H1 (cell line): ENCODE measurements around the gene CC2D1A. TPM values are rescaled to one million over a fixed set of nuclear protein-coding genes. Genes with fewer than 3 reads are reported as not detected.

ENCODE experiments used
- CTCF ChIA-PET: fragments of 300-600 bp; sonication (Branson Sonifier 250); formaldehyde crosslinking; loops from one replicate; lab custom pipeline; 2021; ENCODE audit not compliant: partially characterized antibody; lab: Charles Lee
- POLR2A ChIA-PET: fragments of 300-600 bp; sonication (Branson Sonifier 250); formaldehyde crosslinking; loops from one replicate; lab custom pipeline; 2021; ENCODE audit warnings: inconsistent platforms; ENCODE audit not compliant: partially characterized antibody; lab: Charles Lee
- DNase-seq, 2 experiments: peaks; one replicate each; pipeline versions ENCODE4 v3.0.0 to v3.0.0-alpha.2; 2010 to 2022; ENCODE audit warnings: low spot score in 2 of 2, low read depth in 1 of 2, mixed read lengths in 1 of 2
- FAIRE-seq: peaks from 2 replicates; lab custom pipeline; 2011; peaks lifted over from hg19 to GRCh38; lab: Jason Lieb, UNC
- H2AFZ ChIP-seq: 2 replicates; pipeline ENCODE4 v1.8.1; 2012; ENCODE audit warnings: low read length, inconsistent platforms
- H2AK5ac ChIP-seq: 2 replicates; pipeline ENCODE4 v1.6.1; 2013; ENCODE audit warnings: low read depth, low read length
- H2BK120ac ChIP-seq: replicated peaks from 2 replicates; pipeline ENCODE3; 2013; ENCODE audit warnings: low read depth, low read length, inconsistent platforms
- H2BK12ac ChIP-seq: 2 replicates; pipeline ENCODE4 v1.6.1; 2013; ENCODE audit warnings: low read depth, low read length
- H2BK15ac ChIP-seq: 2 replicates; pipeline ENCODE4 v1.6.1; 2013; ENCODE audit warnings: low read length
- H2BK20ac ChIP-seq: 2 replicates; pipeline ENCODE4 v1.6.1; 2013; ENCODE audit warnings: low read length
- H2BK5ac ChIP-seq: 2 replicates; pipeline ENCODE4 v1.6.1; 2013; ENCODE audit warnings: low read depth, low read length
- H3K14ac ChIP-seq: 2 replicates; pipeline ENCODE4 v1.6.1; 2013; ENCODE audit warnings: inconsistent platforms; ENCODE audit not compliant: insufficient read length
- H3K18ac ChIP-seq: 2 replicates; pipeline ENCODE4 v1.6.1; 2013; ENCODE audit warnings: low read length; ENCODE audit errors: extremely low read depth
- H3K23ac ChIP-seq: 2 replicates; pipeline ENCODE4 v1.6.1; 2013; ENCODE audit warnings: inconsistent platforms; ENCODE audit not compliant: insufficient read length
- H3K23me2 ChIP-seq: 2 replicates; pipeline ENCODE4 v1.6.1; 2013; ENCODE audit warnings: low read depth, low read length
- H3K27ac ChIP-seq: 2 replicates; pipeline ENCODE4 v1.6.1; 2011; ENCODE audit warnings: low read depth, low read length, inconsistent platforms
- H3K27me3 ChIP-seq, 4 experiments: replicated peaks in 1 of 4; 1 replicate in 1 of 4; 2 replicates in 3 of 4; pipeline versions ENCODE4 v1.6.1 to v1.8.1; 2011 to 2013; ENCODE audit warnings: low read length in 3 of 4, mild to moderate bottlenecking in 3 of 4, inconsistent platforms in 2 of 4, mixed read lengths in 2 of 4, moderate library complexity in 1 of 4; ENCODE audit not compliant: control insufficient read depth in 3 of 4, insufficient read depth in 3 of 4; ENCODE audit errors: extremely low read depth in 1 of 4
- H3K36me3 ChIP-seq, 4 experiments: 2 replicates each; pipeline versions ENCODE4 v1.6.1 to v1.8.1; 2011 to 2013; ENCODE audit warnings: mild to moderate bottlenecking in 4 of 4, low read length in 3 of 4, moderate library complexity in 2 of 4, control low read depth in 1 of 4, inconsistent platforms in 1 of 4; ENCODE audit not compliant: insufficient read depth in 4 of 4, control insufficient read depth in 2 of 4
- H3K4ac ChIP-seq: replicated peaks from 2 replicates; pipeline ENCODE3; 2013; ENCODE audit warnings: low read length, low read depth, mixed read lengths, inconsistent platforms; ENCODE audit not compliant: insufficient read length
- H3K4me1 ChIP-seq, 4 experiments: replicated peaks in 1 of 4; 1 replicate in 1 of 4; 2 replicates in 3 of 4; pipeline versions ENCODE4 v1.6.1 to v1.8.1; 2011 to 2013; ENCODE audit warnings: low read length in 3 of 4, inconsistent platforms in 2 of 4, mixed read lengths in 1 of 4; ENCODE audit not compliant: insufficient read depth in 4 of 4, control insufficient read depth in 3 of 4
- H3K4me2 ChIP-seq, 2 experiments: 2 replicates each; pipeline versions ENCODE4 v1.6.1 to v1.8.1; 2011 to 2013; ENCODE audit warnings: low read depth in 2 of 2, low read length in 2 of 2, control low read depth in 1 of 2, inconsistent platforms in 1 of 2, mild to moderate bottlenecking in 1 of 2; ENCODE audit not compliant: insufficient read depth in 1 of 2
- H3K4me3 ChIP-seq, 4 experiments: fragments of 200-600, 300-600 bp in 1 of 4; sonication (generic), shearing (Covaris generic), sonication (Bioruptor Twin) in 1 of 4; 2 replicates each; pipeline versions ENCODE4 v1.5.1 to v1.8.1; 2011 to 2016; ENCODE audit warnings: low read length in 4 of 4, low read depth in 3 of 4, control low read depth in 2 of 4, inconsistent platforms in 2 of 4, mild to moderate bottlenecking in 2 of 4, mixed read lengths in 1 of 4, moderate library complexity in 1 of 4; ENCODE audit not compliant: insufficient read depth in 2 of 4; ENCODE audit errors: extremely low read depth in 1 of 4
- H3K56ac ChIP-seq: replicated peaks from 2 replicates; pipeline ENCODE3; 2013; ENCODE audit warnings: low read depth, mild to moderate bottlenecking, mixed read lengths, low read length, inconsistent platforms; ENCODE audit not compliant: insufficient read length
- H3K79me1 ChIP-seq: 2 replicates; pipeline ENCODE4 v1.6.1; 2013; ENCODE audit warnings: low read depth, low read length, control low read depth
- H3K79me2 ChIP-seq, 2 experiments: 2 replicates each; pipeline versions ENCODE4 v1.6.1 to v1.8.1; 2012 to 2013; ENCODE audit warnings: low read length in 2 of 2, mild to moderate bottlenecking in 2 of 2, inconsistent platforms in 1 of 2; ENCODE audit not compliant: insufficient read depth in 2 of 2, control insufficient read depth in 1 of 2
- H3K9ac ChIP-seq, 4 experiments: replicated peaks in 1 of 4; 1 replicate in 1 of 4; 2 replicates in 3 of 4; pipeline versions ENCODE4 v1.6.1 to v1.8.1; 2011 to 2013; ENCODE audit warnings: low read depth in 3 of 4, low read length in 3 of 4, control low read depth in 2 of 4, mild to moderate bottlenecking in 2 of 4, moderate library complexity in 2 of 4, inconsistent platforms in 1 of 4; ENCODE audit errors: extremely low read depth in 1 of 4
- H3K9me3 ChIP-seq, 2 experiments: 2 replicates each; pipeline versions ENCODE4 v1.6.1 to v1.8.1; 2012 to 2013; ENCODE audit warnings: mild to moderate bottlenecking in 2 of 2, moderate library complexity in 2 of 2, control low read depth in 1 of 2, inconsistent platforms in 1 of 2, low read depth in 1 of 2, low read length in 1 of 2, mixed read lengths in 1 of 2; ENCODE audit not compliant: insufficient read depth in 2 of 2
- H4K20me1 ChIP-seq, 2 experiments: replicated peaks in 1 of 2; 2 replicates each; pipeline versions ENCODE3 to v1.8.1; 2011 to 2013; ENCODE audit warnings: inconsistent platforms in 2 of 2, low read length in 2 of 2, mild to moderate bottlenecking in 1 of 2; ENCODE audit not compliant: insufficient read depth in 2 of 2, control insufficient read depth in 1 of 2
- H4K5ac ChIP-seq: 2 replicates; pipeline ENCODE4 v1.6.1; 2013; ENCODE audit warnings: low read length, low read depth, mixed read lengths, inconsistent platforms; ENCODE audit not compliant: insufficient read length
- H4K8ac ChIP-seq: 2 replicates; pipeline ENCODE4 v1.8.0; 2013; ENCODE audit warnings: mild to moderate bottlenecking, moderate library complexity, low read length, inconsistent platforms; ENCODE audit not compliant: insufficient read depth; ENCODE audit errors: extremely low read depth
- H4K91ac ChIP-seq: replicated peaks from 2 replicates; pipeline ENCODE3; 2013; ENCODE audit warnings: low read length, mixed read lengths, inconsistent platforms; ENCODE audit not compliant: insufficient read length
- KDM4A ChIP-seq: IDR thresholded peaks from one replicate; pipeline ENCODE4 v1.7.1; 2012; ENCODE audit warnings: low read depth, mild to moderate bottlenecking, moderate library complexity, low read length, inconsistent platforms; ENCODE audit not compliant: severe bottlenecking
- WGBS, 2 experiments: shearing (Covaris generic) in 1 of 2; methylation state at CpG; one replicate each; pipeline versions ENCODE4 v1.1.6 to v1.1.7; 2013 to 2015; ENCODE audit warnings: low lambda C conversion rate in 2 of 2, mixed read lengths in 2 of 2, inconsistent platforms in 1 of 2, low coverage in 1 of 2, missing lambda C conversion rate in 1 of 2; ENCODE audit not compliant: insufficient replicate concordance in 2 of 2, insufficient coverage in 1 of 2, insufficient read length in 1 of 2; ENCODE audit errors: extremely low coverage in 1 of 2, missing lambda C conversion rate in 1 of 2; 5-methylcytosine and 5-hydroxymethylcytosine counted together
- polyA plus RNA-seq, 7 experiments: library from polyadenylated mRNA; depleted of rRNA in 3 of 7; stranded (reverse) in 5 of 7; unstranded in 2 of 7; fragments of >200 nt in 5 of 7; fragments of 200-250 nt in 2 of 7; gene quantifications; 1 replicate in 5 of 7; 2 replicates in 1 of 7; 4 replicates in 1 of 7; pipeline versions ENCODE4 v1.2.1 to v1.2.3, GENCODE V29; 2011 to 2013; ENCODE audit warnings: missing spikeins in 2 of 7, mixed read lengths in 2 of 7
- total RNA-seq: library from RNA; stranded (reverse); fragmentation: NEBNext Ultra II Directional; extraction: Animal tissue kit (Norgen Biotek cat#: 25700); gene quantifications from 2 replicates; pipeline ENCODE4 v1.2.1, GENCODE V29; 2021

Gene CC2D1A
- total and polyA plus RNA-seq, 2 of the 8 experiments (the other 6 are each of a cell fraction or from before 2014, with no cell fraction given): 12.5 to 33.0 TPM

DNA sequence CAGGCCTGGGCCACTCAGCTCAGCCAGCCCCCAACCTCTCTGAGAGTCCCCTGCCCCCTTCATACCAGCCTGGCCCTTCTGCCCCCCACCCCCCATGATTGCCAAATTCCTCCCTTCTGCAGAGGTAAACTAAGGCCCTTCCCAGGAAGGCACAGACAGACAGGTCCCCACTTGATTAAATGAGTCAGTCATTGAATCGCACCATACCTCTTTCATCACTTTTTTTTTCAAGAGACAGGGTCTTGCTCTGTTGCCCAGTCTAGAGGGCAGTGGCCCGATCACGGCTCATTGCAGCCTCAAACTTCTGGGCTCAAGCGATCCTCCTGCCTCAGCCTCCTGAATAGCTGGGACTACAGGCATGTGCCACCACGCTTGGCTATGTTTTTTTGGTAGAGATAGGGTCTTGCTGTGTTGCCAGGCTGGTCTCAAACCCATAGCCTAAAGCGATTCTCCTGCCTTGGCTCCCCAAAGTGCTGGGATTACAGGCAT lies 26.2 kb downstream of the CC2D1A start:
- H3K4me2 ChIP-seq: no peak overlapping the region

More for the DNA sequence above, 26.2 kb downstream of the CC2D1A start:
- Histone ChIP-seq H2AK5ac (no peak overlapping the region), H2AFZ (no peak overlapping the region), H3K4me3 (no peak overlapping the region)
- no peak for TF ChIP-seq KDM4A
- TF ChIP-seq, all 59 proteins: peak for 0
- H3K14ac ChIP-seq: no peak overlapping the region
- H3K27ac ChIP-seq: no peak overlapping the region
- H3K9me3 ChIP-seq: no peaks in the 10 kb centered on the region
- H3K36me3 ChIP-seq: peaks cover 0 to 13% (median 4%) of the 10 kb centered on the region in 4 experiments; a peak in 6 of 8 replicates
- H3K4ac ChIP-seq: no peak overlapping the region
- H3K23me2 ChIP-seq: peaks cover 9% of the 10 kb centered on the region; the same call in 1 of the 2 replicates
- no peak overlapping the region for H2BK12ac ChIP-seq
- H3K27me3 ChIP-seq: no peaks in the 10 kb centered on the region
- ChIA-PET POLR2A (interaction anchor here (1.2 to 5.4 kb wide), 7 partner anchors 8 to 55 kb away, joined by 3 to 39 read pairs (median 9); partner anchors contain the start of gene DCAF15), CTCF (interaction anchor here (0.8 to 3.5 kb wide), 15 partner anchors 13 to 141 kb away, joined by 3 to 19 read pairs (median 6); partner anchors contain the start of genes MISP3 and PALM3)
- H4K8ac ChIP-seq: no peak overlapping the region
- H3K23ac ChIP-seq: no peak overlapping the region
- FAIRE-seq (no peak), DNase-seq (no peak)
- no peaks in the 10 kb centered on the region for H3K79me2 ChIP-seq
- H4K91ac ChIP-seq: no peak overlapping the region
- peaks cover 3% of the 10 kb centered on the region; the same call in 1 of the 2 replicates for H3K79me1 ChIP-seq
- no peak overlapping the region for H3K56ac ChIP-seq
- peaks cover 0 to 6% of the 10 kb centered on the region in 2 experiments for H4K20me1 ChIP-seq
- peaks cover 3 to 27% (median 9%) of the 10 kb centered on the region in 4 experiments for H3K4me1 ChIP-seq
- H2BK20ac ChIP-seq: no peak overlapping the region
- H2BK5ac ChIP-seq: no peak overlapping the region
- H3K18ac ChIP-seq: no peak overlapping the region
- H2BK15ac ChIP-seq: no peak overlapping the region
- no peak overlapping the region for H4K5ac ChIP-seq
- H3K9ac ChIP-seq: no peak overlapping the region
- 91% methylated on average over 6 of the region's 6 CpGs; no CpG with 5 or more reads in 1 of the 2 experiments for WGBS, 2 experiments
- no peak overlapping the region for H2BK120ac ChIP-seq
